Activated CD4-positive, alpha-beta T cell treated with anti-CD3 and anti-CD28 coated beads, Interleukin-10, Interleukin-2, amounts not matched to agents 100 ng/mL and 50 ng/mL, durations not matched to agents 16 hours and 8 hours (primary cell): ENCODE data around the gene ADPRHL1.

ENCODE experiments used
- DNase-seq: peaks from one replicate; pipeline ENCODE4 v3.0.0-alpha.2; 2020

The ADPRHL1 gene

GRCh38 chr13:113452942-113453901 lies at the start of gene ADPRHL1:
Gene ADPRHL1 (minus strand): TSS chr13:113453488. CDS start chr13:113453437, 51 bp downstream.
- no peak for DNase-seq

- no peak for DNase-seq
These were observed 49.4 kb upstream of the ADPRHL1 start for GRCh38 chr13:113502686-113503085.

- DNase-seq, result no peak
These were observed 47.4 kb upstream of the ADPRHL1 start for GRCh38 chr13:113500530-113501265.

GRCh38 chr13:113499936-113500335 lies 46.6 kb upstream of the ADPRHL1 start:
- no peak for DNase-seq

GRCh38 chr13:113498905-113499304 lies 45.6 kb upstream of the ADPRHL1 start:
- DNase-seq, result no peak

- DNase-seq, result no peak
These were observed 43.9 kb upstream of the ADPRHL1 start for GRCh38 chr13:113497217-113497616.

- DNase-seq, result peak; percentile 11
These were observed 42.4 kb upstream of the ADPRHL1 start for GRCh38 chr13:113495494-113496210.

- peak; percentile 79 for DNase-seq
These were observed 40.1 kb upstream of the ADPRHL1 start for GRCh38 chr13:113493315-113493951.

- no peak for DNase-seq
These were observed 38.7 kb upstream of the ADPRHL1 start for GRCh38 chr13:113491982-113492381.

- DNase-seq, result no peak
These were observed 38.2 kb upstream of the ADPRHL1 start for GRCh38 chr13:113491418-113491883.

GRCh38 chr13:113490496-113491417 lies 37.5 kb upstream of the ADPRHL1 start, which contains the start of gene DCUN1D2:
Gene DCUN1D2 (minus strand): TSS chr13:113490711. CDS start chr13:113490669, 42 bp downstream.
- DNase-seq, result peak; percentile 89

- DNase-seq, result peak; percentile 47
These were observed 36.5 kb upstream of the ADPRHL1 start for GRCh38 chr13:113489549-113490495.

GRCh38 chr13:113489171-113489548 lies 35.9 kb upstream of the ADPRHL1 start:
- DNase-seq, result no peak

- no peak for DNase-seq
These were observed 35.0 kb upstream of the ADPRHL1 start for GRCh38 chr13:113488283-113488682.

- DNase-seq, result no peak
These were observed 33.4 kb upstream of the ADPRHL1 start for GRCh38 chr13:113486698-113487097.

- no peak for DNase-seq
These were observed 32.3 kb upstream of the ADPRHL1 start for GRCh38 chr13:113485545-113485944.

- DNase-seq, result no peak
These were observed 30.4 kb upstream of the ADPRHL1 start for GRCh38 chr13:113483504-113484293.

- no peak for DNase-seq
These were observed 29.8 kb upstream of the ADPRHL1 start for GRCh38 chr13:113483081-113483480.

GRCh38 chr13:113479179-113479578 lies 25.9 kb upstream of the ADPRHL1 start:
- DNase-seq, result no peak
